Activated CD4-positive, alpha-beta T cell treated with anti-CD3 and anti-CD28 coated beads for 1 hour (primary cell): Measurements from ENCODE around the gene PCDH9.

Source experiments
- DNase-seq: peaks from one replicate; pipeline ENCODE4 v3.0.0-alpha.2; 2020

PCDH9 gene

GRCh38 chr13:66958611-66959010, 271.5 kb downstream of the PCDH9 start:
- no peak for DNase-seq

GRCh38 chr13:66952507-66952906, 277.6 kb downstream of the PCDH9 start:
- DNase-seq = no peak

- no peak for DNase-seq
Measured at GRCh38 chr13:66951426-66951825, 278.7 kb downstream of the PCDH9 start.

- DNase-seq = no peak
Measured at GRCh38 chr13:66950666-66951065, 279.5 kb downstream of the PCDH9 start.

GRCh38 chr13:66948910-66949309, 281.2 kb downstream of the PCDH9 start:
- no peak for DNase-seq

- no peak for DNase-seq
Measured at GRCh38 chr13:66943530-66943929, 286.6 kb downstream of the PCDH9 start.

GRCh38 chr13:66940113-66940512, 290.0 kb downstream of the PCDH9 start:
- DNase-seq = no peak

GRCh38 chr13:66937423-66937822, 292.7 kb downstream of the PCDH9 start:
- no peak for DNase-seq

GRCh38 chr13:66933994-66934393, 296.1 kb downstream of the PCDH9 start:
- DNase-seq = no peak

- no peak for DNase-seq
Measured at GRCh38 chr13:66933527-66933926, 296.6 kb downstream of the PCDH9 start.

- DNase-seq = no peak
Measured at GRCh38 chr13:66927562-66927961, 302.6 kb downstream of the PCDH9 start.

GRCh38 chr13:66926851-66927524, 303.1 kb downstream of the PCDH9 start:
- DNase-seq = no peak

GRCh38 chr13:66926200-66926850, 303.8 kb downstream of the PCDH9 start:
- DNase-seq = no peak

GRCh38 chr13:66922444-66922843, 307.7 kb downstream of the PCDH9 start:
- DNase-seq = no peak

GRCh38 chr13:66921437-66921836, 308.7 kb downstream of the PCDH9 start:
- no peak for DNase-seq

GRCh38 chr13:66915596-66916185, 314.4 kb downstream of the PCDH9 start:
- no peak for DNase-seq

GRCh38 chr13:66914155-66914554, 316.0 kb downstream of the PCDH9 start:
- no peak for DNase-seq

GRCh38 chr13:66911411-66911939, 318.7 kb downstream of the PCDH9 start:
- no peak for DNase-seq

GRCh38 chr13:66899955-66900354, 330.2 kb downstream of the PCDH9 start:
- no peak for DNase-seq

GRCh38 chr13:66896933-66897332, 333.2 kb downstream of the PCDH9 start:
- no peak for DNase-seq

- DNase-seq = no peak
Measured at GRCh38 chr13:66895780-66896179, 334.4 kb downstream of the PCDH9 start.

- DNase-seq = no peak
Measured at GRCh38 chr13:66895320-66895719, 334.8 kb downstream of the PCDH9 start.

- DNase-seq = no peak
Measured at GRCh38 chr13:66888698-66889097, 341.4 kb downstream of the PCDH9 start.

GRCh38 chr13:66887088-66887487, 343.0 kb downstream of the PCDH9 start:
- no peak for DNase-seq
